ENCODE measurements around the gene ROPN1. TPM values are rescaled to one million over a fixed set of nuclear protein-coding genes. Genes with fewer than 3 reads are reported as not detected.

Gene ROPN1
- total RNA-seq, 3 donors from 2014 or later = 0.41 to 2.0 (median 0.58) TPM

- TF ChIP-seq CTCF (IDR thresholded peaks at IDR 0.05) = no peak
- ATAC-seq (peak; percentile 45), DNase-seq (no peak)
- Histone ChIP-seq H3K4me1 (ENCODE audit: low read depth) (no peaks in the 10 kb centered on the region), H3K9me3 (no peaks in the 10 kb centered on the region), H3K36me3 (ENCODE audit: low read depth) (no peaks in the 10 kb centered on the region), H3K4me3 (no peak overlapping the region)
- intact Hi-C loops (cut with DNase I, micrococcal nuclease) = no loop called here
These were observed 55.5 kb downstream of the ROPN1 start for GRCh38 chr3:123936400-123936799.

- Histone ChIP-seq H3K36me3 (ENCODE audit: low read depth) (no peaks in the 10 kb centered on the region), H3K4me1 (ENCODE audit: low read depth) (no peaks in the 10 kb centered on the region), H3K9me3 (no peaks in the 10 kb centered on the region), H3K4me3 (no peak overlapping the region)
- intact Hi-C loops (cut with DNase I, micrococcal nuclease) = no loop called here
- no peak for TF ChIP-seq CTCF (IDR thresholded peaks at IDR 0.05)
- DNase-seq (no peak), ATAC-seq (no peak)
These were observed 56.1 kb downstream of the ROPN1 start for GRCh38 chr3:123935830-123936229.

GRCh38 chr3:123934250-123934649 lies 57.7 kb downstream of the ROPN1 start:
- no peaks in the 10 kb centered on the region for H3K36me3 ChIP-seq (ENCODE audit: low read depth)
- no peak for TF ChIP-seq CTCF (IDR thresholded peaks at IDR 0.05)
- H3K4me3 ChIP-seq = no peak overlapping the region
- no peaks in the 10 kb centered on the region for H3K9me3 ChIP-seq
- ATAC-seq (no peak), DNase-seq (no peak)
- no peaks in the 10 kb centered on the region for H3K4me1 ChIP-seq (ENCODE audit: low read depth)
- intact Hi-C loops (cut with DNase I, micrococcal nuclease) = no loop called here

GRCh38 chr3:123930445-123930844 lies 61.5 kb downstream of the ROPN1 start:
- Histone ChIP-seq H3K4me3 (no peak overlapping the region), H3K9me3 (no peaks in the 10 kb centered on the region), H3K36me3 (ENCODE audit: low read depth) (no peaks in the 10 kb centered on the region), H3K4me1 (ENCODE audit: low read depth) (no peaks in the 10 kb centered on the region)
- intact Hi-C loops (cut with DNase I, micrococcal nuclease) = no loop called here
- ATAC-seq = no peak
- DNase-seq = no peak
- TF ChIP-seq CTCF (IDR thresholded peaks at IDR 0.05) = no peak

GRCh38 chr3:123929325-123929724 lies 62.6 kb downstream of the ROPN1 start:
- no peaks in the 10 kb centered on the region for H3K36me3 ChIP-seq (ENCODE audit: low read depth)

More at GRCh38 chr3:123929325-123929724, 62.6 kb downstream of the ROPN1 start:
- ATAC-seq (no peak), DNase-seq (no peak)
- no peaks in the 10 kb centered on the region for H3K9me3 ChIP-seq
- no peak for TF ChIP-seq CTCF (IDR thresholded peaks at IDR 0.05)
- no peak overlapping the region for H3K4me3 ChIP-seq
- intact Hi-C loops (cut with DNase I, micrococcal nuclease) = no loop called here
- H3K4me1 ChIP-seq (ENCODE audit: low read depth) = no peaks in the 10 kb centered on the region

Data from mucosa of descending colon (tissue), 3 donors.